A549 (cell line): Measurements from ENCODE around the gene ATP1A3.
A peak's percentile ranks its signal among the peaks of the same experiment; 100 is the strongest.

Experiments
- CBX2 ChIP-seq: fragments of 200-600 bp; sonication (generic); IDR thresholded peaks from 2 replicates; pipeline ENCODE4 v1.6.1; 2016; ENCODE audit warnings: low read depth, mild to moderate bottlenecking, borderline replicate concordance
- JUNB ChIP-seq: fragments of >200 bp; sonication (Bioruptor Twin); formaldehyde crosslinking; IDR thresholded peaks from 2 replicates; pipeline ENCODE4 v1.6.1; 2016
- MAZ ChIP-seq: fragments of 150-350 bp; IDR thresholded peaks from 2 replicates; pipeline ENCODE4 v1.6.1; 2014; ENCODE audit warnings: antibody characterized with exemption, low read depth, low read length, borderline replicate concordance
- MYC ChIP-seq: IDR thresholded peaks from 2 replicates; pipeline ENCODE4 v1.6.1; 2012; ENCODE audit warnings: mild to moderate bottlenecking, inconsistent platforms, low read length, improper control_type of control experiment, borderline replicate concordance
- POLR2A ChIP-seq: IDR thresholded peaks from 2 replicates; pipeline ENCODE4 v1.6.1; 2012; ENCODE audit warnings: mild to moderate bottlenecking, low read length
- RAD21 ChIP-seq, 2 experiments: fragments of >200 bp in 1 of 2; sonication (Bioruptor Twin) in 1 of 2; formaldehyde crosslinking in 1 of 2; IDR thresholded peaks in 1 of 2; conservative IDR thresholded peaks in 1 of 2; 2 replicates in 1 of 2; 3 replicates in 1 of 2; pipeline ENCODE4 v1.6.1; 2012 to 2018; ENCODE audit warnings: inconsistent platforms in 1 of 2
- SMC3 ChIP-seq: fragments of >200 bp; sonication (Bioruptor Twin); formaldehyde crosslinking; IDR thresholded peaks from 3 replicates; pipeline ENCODE4 v1.6.1; 2018; ENCODE audit warnings: inconsistent platforms
- TF ChIP-seq, protein P1 (sequence below): fragments of >200 bp; sonication (Bioruptor Twin); formaldehyde crosslinking; IDR thresholded peaks from 3 replicates; pipeline ENCODE4 v1.5.1; 2016
- TF ChIP-seq, protein P2 (sequence below): fragments of 200-600 bp; sonication (generic); IDR thresholded peaks from 2 replicates; pipeline ENCODE4 v1.6.1; 2016; ENCODE audit warnings: antibody characterized with exemption, mild to moderate bottlenecking, moderate library complexity
- TF ChIP-seq, protein P3 (sequence below): IDR thresholded peaks from 2 replicates; pipeline ENCODE4 v1.6.1; 2012

DNA sequence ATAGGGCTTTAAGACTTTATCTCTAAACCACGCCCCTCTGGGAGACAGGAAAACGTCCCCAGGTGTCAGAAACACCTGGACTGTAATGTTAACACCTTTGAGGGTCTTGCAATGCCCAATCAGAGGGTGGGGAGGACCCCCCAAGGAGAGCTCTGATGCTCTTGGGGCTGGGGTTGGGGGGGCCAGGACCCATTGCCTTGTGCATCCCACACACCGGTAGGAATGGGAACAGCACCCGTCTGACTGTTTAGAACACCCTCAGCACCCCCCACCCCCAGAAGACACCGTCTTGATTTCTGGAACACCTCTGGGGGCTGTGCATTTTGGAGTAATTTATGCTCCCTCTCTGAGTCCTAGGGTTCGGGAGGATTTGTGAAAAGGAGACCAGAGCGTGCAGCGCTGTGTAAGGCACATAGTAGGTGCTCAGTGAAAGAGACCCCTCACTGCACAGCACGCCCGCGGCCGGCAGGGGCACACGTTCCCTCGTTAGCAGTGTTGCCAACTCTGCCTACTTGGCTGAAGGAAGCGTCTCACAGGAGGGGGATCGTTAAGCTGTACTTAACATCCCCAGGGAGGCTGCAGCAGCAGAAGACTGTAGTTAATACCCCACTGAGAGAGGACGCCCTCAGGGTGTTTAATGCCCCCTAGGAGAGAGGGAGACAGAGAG, 63.0 kb downstream of the ATP1A3 start:
- TF ChIP-seq, protein P1, sequence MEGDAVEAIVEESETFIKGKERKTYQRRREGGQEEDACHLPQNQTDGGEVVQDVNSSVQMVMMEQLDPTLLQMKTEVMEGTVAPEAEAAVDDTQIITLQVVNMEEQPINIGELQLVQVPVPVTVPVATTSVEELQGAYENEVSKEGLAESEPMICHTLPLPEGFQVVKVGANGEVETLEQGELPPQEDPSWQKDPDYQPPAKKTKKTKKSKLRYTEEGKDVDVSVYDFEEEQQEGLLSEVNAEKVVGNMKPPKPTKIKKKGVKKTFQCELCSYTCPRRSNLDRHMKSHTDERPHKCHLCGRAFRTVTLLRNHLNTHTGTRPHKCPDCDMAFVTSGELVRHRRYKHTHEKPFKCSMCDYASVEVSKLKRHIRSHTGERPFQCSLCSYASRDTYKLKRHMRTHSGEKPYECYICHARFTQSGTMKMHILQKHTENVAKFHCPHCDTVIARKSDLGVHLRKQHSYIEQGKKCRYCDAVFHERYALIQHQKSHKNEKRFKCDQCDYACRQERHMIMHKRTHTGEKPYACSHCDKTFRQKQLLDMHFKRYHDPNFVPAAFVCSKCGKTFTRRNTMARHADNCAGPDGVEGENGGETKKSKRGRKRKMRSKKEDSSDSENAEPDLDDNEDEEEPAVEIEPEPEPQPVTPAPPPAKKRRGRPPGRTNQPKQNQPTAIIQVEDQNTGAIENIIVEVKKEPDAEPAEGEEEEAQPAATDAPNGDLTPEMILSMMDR = peak; percentile 35
- no peak for TF ChIP-seq CBX2
- TF ChIP-seq, protein P2, sequence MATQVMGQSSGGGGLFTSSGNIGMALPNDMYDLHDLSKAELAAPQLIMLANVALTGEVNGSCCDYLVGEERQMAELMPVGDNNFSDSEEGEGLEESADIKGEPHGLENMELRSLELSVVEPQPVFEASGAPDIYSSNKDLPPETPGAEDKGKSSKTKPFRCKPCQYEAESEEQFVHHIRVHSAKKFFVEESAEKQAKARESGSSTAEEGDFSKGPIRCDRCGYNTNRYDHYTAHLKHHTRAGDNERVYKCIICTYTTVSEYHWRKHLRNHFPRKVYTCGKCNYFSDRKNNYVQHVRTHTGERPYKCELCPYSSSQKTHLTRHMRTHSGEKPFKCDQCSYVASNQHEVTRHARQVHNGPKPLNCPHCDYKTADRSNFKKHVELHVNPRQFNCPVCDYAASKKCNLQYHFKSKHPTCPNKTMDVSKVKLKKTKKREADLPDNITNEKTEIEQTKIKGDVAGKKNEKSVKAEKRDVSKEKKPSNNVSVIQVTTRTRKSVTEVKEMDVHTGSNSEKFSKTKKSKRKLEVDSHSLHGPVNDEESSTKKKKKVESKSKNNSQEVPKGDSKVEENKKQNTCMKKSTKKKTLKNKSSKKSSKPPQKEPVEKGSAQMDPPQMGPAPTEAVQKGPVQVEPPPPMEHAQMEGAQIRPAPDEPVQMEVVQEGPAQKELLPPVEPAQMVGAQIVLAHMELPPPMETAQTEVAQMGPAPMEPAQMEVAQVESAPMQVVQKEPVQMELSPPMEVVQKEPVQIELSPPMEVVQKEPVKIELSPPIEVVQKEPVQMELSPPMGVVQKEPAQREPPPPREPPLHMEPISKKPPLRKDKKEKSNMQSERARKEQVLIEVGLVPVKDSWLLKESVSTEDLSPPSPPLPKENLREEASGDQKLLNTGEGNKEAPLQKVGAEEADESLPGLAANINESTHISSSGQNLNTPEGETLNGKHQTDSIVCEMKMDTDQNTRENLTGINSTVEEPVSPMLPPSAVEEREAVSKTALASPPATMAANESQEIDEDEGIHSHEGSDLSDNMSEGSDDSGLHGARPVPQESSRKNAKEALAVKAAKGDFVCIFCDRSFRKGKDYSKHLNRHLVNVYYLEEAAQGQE = no peak
- TF ChIP-seq POLR2A = no peak
- no peak for TF ChIP-seq SMC3
- TF ChIP-seq, protein P3, sequence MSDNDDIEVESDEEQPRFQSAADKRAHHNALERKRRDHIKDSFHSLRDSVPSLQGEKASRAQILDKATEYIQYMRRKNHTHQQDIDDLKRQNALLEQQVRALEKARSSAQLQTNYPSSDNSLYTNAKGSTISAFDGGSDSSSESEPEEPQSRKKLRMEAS = no peak
- TF ChIP-seq RAD21 (conservative IDR thresholded peaks at IDR 0.05 in 1 of 2, IDR thresholded peaks at IDR 0.05 in 1 of 2) = no peak
- no peak for TF ChIP-seq MAZ
- no peak for TF ChIP-seq MYC
- no peak for TF ChIP-seq JUNB
